ENCODE results near the gene SFRP2.

SFRP2 gene

GRCh38 chr4:153773236-153773690 is 15.6 kb downstream of the SFRP2 start:
- no peak for DNase-seq (ENCODE audit: low read depth in 2 of 3, low spot score in 1 of 3)

- DNase-seq (ENCODE audit: low read depth in 2 of 3, low spot score in 1 of 3): no peak
Measured at GRCh38 chr4:153771046-153771445, 17.8 kb downstream of the SFRP2 start.

DNA sequence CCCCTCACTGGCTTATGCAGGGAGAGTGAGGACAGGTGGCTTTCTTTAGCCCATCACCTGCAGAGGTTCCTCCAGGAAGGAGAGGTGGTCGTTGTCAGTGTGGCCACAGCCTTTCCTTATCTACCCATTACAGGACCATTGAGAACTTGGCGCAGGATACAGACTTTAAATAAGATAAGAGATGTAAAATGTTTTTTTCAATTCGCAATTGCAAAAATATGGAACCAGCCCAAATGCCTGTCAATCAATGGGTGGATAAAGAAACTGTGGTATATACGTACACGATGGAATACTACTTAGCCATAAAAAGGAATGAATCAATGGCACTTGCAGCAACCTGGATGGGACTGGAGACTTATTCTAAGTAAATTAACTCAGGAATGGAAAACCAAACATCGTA is 22.1 kb downstream of the SFRP2 start:
- DNase-seq (ENCODE audit: low read depth in 2 of 3, low spot score in 1 of 3): no peak

DNA sequence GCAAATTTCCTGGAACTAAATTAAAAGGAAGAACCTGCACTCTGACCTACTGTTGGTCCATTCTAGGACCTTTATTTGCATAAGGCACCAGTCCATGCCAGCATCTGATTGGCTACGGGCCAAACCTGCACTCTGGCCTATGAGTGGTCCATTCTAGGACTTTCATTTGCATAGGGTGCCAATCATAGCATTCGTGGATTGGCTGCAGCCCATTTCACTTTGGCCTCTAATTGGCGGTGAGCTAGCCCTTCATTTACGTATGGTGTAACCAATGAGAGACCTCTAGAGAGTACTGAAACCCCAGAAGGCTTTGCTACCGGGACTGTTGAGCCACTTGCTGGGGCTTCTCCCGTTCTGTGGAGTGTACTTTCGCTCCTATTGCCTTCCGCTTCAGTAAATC is 23.0 kb downstream of the SFRP2 start:
- DNase-seq (ENCODE audit: low read depth in 2 of 3, low spot score in 1 of 3): no peak

DNA sequence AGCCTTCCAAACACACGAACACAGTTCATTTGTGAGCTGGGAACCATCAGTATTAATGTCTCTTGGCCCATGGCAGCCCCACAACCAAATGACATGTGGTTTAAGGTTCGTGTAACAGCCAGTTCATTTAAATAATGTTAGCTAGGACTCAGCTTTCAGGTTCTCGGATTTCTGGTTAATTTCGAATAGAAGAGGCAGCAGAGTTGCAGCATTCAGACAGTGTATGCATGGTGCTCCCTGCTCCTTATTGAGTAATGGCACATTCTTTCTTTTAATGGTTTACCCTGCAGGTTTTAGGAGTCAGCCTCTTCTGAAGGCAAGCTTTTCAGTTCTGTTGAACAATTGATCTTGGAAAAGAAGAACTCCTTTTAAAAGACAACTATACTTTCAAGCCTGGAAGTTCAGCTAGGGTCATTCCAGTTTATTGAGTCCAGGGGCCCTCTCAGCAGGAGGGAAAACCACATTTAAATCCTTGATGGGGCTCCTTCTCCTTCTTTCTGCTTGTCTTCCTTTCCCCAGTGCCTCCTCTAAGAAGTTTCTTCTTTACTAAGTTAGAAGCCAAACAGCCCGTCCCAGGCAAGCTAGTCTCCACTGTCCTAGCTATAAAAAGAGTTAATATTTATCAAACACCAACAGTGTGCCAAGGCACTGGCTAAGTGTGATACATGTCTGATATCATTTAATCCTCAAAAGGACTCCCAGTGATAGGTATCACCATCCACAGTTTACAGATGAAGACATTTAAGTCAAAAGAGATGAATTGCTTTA is 24.1 kb downstream of the SFRP2 start:
- no peak for DNase-seq (ENCODE audit: low read depth in 2 of 3, low spot score in 1 of 3)

DNA sequence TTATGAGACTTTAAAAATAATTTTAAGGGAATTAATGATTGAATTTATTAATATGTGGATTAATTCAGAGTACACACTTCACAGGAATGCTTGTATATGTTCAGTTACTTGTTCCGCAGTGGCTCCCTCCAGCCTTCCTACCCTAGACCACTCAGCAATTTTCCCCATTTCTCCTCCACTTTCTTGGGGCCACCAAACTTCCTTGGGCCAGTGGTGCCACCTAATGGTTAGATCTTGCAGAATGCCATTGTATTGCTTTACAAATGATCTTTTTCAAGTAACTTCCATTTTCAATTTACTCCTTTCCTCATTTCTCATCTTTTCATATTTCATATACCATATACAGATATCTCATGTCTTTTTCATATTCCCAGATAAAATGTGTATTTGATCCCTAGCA is 25.5 kb downstream of the SFRP2 start:
- no peak for DNase-seq (ENCODE audit: low read depth in 2 of 3, low spot score in 1 of 3)

GRCh38 chr4:153759407-153760316 is 29.2 kb downstream of the SFRP2 start, which contains the start of gene RNF175:
TSS of gene RNF175 (minus strand) at chr4:153760024. CDS start at chr4:153759862, 162 bp downstream.
- DNase-seq (ENCODE audit: low read depth in 2 of 3, low spot score in 1 of 3): no peak

- no peak for DNase-seq (ENCODE audit: low read depth in 2 of 3, low spot score in 1 of 3)
Measured at GRCh38 chr4:153758688-153759406, 30.0 kb downstream of the SFRP2 start.

DNA sequence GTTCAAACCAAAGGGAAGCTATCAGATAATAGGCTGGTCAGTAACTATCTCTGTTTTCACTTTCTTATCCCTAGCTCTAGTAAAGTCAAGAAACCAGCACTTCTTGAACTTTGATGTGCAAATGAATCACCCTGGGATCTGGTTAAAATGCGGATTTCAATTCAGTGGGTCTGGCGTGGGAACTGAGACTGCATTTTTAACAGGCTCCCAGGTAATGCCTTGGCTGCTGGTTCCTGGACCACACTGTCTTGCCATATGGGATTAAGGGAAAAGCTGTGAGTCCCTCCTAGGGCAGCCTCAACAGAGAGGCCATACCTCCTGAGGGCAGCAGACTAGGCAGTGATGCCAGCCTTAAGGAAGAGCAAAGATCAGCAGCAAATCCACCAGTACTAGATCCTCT is 30.7 kb downstream of the SFRP2 start:
- DNase-seq (ENCODE audit: low read depth in 2 of 3, low spot score in 1 of 3): no peak

DNA sequence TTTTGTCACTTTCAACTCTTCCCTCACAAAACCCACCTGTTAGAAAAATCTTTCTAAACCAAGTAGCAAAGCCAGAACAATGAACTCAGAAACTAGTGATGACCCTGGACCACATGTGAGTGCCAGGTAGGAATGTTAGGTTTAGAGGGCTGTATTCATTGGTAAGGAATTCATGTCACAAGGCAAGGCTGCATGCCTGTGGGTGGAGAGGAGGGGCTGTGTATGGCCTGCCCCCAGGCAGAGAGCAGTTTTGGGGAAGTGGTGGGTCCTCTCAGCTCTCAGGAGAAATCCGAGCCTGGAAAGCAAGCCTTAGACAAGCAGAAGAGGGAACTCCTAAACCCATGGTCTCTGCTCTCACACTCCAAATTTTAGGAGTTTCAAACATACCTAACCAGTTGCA is 31.5 kb downstream of the SFRP2 start:
- no peak for DNase-seq (ENCODE audit: low read depth in 2 of 3, low spot score in 1 of 3)

DNA sequence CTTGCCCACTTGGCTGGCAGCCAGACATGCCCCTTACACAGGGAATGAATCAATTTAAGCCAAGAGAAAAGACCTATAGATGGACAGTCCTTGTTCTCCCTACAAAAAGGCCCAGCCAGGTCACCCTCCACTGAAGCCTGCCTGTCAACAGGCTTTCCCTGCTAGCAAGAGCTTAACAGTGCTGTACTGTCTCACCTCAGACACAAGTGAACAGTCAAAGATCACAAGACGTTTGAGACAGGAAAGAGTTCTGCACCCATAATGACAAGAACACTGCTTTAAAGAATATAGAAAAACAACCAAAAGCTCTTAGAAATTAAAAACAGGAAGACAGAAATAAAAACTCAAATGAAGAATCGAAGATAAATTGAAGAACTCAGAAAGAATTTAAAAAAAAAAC is 33.7 kb downstream of the SFRP2 start:
- DNase-seq (ENCODE audit: low read depth in 2 of 3, low spot score in 1 of 3): no peak

DNA sequence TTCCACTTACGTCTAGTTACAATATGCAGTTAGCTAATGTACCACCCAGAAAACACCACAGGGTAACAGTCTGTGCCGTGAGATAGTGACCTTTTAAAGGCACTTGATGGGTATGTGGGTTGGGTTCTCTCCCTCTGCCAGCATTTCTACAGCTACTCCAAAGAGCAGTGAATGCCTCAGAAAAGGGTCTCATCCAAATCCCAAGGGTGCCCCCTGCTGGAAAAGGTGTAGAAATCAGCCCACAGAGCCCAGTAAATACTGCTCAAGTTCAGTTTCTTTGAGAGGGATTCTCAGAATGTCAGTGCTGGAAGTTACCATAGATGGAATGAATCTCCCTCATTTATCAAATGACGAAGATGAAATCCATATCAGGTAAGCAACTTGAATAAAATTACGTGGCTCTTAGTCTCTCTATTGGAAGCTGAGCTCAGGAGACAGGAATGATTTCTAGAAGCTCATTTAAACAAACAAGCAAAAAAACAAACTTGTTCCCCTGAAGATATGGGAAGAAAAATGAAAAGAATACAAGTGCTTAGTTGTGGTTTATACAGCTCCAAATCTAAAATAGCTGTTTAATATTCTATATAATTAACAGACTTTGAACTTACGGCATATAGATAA is 38.6 kb downstream of the SFRP2 start:
- DNase-seq (ENCODE audit: low read depth in 2 of 3, low spot score in 1 of 3): peak; percentile 43 to 78 (median 54)

- no peak for DNase-seq (ENCODE audit: low read depth in 2 of 3, low spot score in 1 of 3)
Measured at GRCh38 chr4:153748378-153748777, 40.5 kb downstream of the SFRP2 start.

- no peak for DNase-seq (ENCODE audit: low read depth in 2 of 3, low spot score in 1 of 3)
Measured at GRCh38 chr4:153747406-153747955, 41.4 kb downstream of the SFRP2 start.

DNA sequence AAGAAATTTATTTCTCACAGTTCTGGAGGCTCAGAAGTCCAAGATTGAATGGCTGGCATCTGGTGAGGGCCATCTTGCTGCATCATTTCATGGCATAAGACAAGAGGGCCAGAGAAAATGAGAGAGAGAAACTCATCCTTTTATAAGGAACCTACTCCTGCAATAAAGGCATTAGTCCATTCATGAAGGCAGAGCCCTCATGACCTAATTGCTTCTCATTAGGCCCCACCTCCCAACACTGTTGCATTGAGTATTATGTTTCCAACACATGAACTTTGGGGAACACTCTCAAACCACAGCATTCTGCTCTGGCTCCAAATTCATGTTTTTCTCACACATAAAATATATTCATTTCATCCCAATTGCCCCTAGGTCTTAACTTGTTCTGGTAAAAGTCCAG is 43.2 kb downstream of the SFRP2 start:
- no peak for DNase-seq (ENCODE audit: low read depth in 2 of 3, low spot score in 1 of 3)

GRCh38 chr4:153741541-153741940 is 47.3 kb downstream of the SFRP2 start:
- DNase-seq (ENCODE audit: low read depth in 2 of 3, low spot score in 1 of 3): no peak

DNA sequence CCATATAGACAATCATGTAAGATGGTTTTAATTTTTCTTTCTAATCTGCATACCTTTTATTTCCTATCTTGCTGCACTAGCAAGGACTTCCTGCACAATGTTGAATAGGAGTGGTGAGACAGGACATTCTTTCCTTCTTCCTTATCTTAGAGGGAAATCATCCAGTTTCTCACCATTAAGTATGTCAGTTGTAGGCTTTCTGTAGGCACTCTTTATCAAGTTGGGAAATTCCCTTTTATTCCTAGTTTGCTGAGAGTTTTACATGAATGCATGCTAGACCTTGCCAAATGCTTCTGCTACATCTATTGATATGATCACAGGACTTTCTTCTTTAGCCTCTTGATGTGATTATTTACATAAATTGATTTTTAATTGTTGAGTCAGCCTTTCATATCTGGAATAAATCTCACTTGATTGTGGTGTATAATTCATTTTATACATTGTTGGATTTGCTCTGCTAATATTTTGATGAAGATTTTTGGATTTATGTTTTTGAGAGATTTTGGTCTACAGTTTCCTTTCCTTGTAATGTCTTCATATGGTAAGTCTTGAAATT is 52.9 kb downstream of the SFRP2 start:
- no peak for DNase-seq (ENCODE audit: low read depth in 2 of 3, low spot score in 1 of 3)

DNA sequence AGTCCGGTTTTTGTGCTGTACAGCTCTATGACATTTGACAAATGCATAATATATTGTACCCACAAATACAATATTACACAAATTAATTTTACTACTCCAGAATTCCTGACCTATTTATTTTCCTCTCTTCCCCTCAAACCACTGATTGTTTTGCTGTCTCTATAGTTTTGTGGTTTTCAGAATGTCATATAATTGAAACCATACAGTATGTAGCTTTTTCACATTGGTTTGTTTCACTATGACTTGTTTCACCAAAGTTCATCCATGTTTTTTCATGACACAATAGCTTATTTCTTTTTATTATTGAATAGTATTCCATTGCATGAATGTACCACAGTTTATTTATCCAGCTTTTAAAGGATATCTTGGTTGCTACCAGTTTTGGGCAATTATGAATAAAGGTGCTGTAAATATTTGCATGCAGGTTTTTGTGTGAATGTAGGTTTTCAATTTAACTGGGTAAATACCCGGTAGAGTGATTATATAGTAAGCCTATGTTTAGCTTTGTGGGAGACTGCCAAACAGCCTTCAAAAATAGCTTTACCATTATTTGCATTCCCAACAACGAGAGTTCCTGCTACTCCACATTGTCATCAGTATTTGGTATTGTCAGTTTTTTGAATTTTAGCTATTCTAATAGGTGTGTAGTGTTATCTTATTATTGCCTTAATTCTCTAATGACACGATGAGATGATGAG is 55.0 kb downstream of the SFRP2 start:
- no peak for DNase-seq (ENCODE audit: low read depth in 2 of 3, low spot score in 1 of 3)

DNA sequence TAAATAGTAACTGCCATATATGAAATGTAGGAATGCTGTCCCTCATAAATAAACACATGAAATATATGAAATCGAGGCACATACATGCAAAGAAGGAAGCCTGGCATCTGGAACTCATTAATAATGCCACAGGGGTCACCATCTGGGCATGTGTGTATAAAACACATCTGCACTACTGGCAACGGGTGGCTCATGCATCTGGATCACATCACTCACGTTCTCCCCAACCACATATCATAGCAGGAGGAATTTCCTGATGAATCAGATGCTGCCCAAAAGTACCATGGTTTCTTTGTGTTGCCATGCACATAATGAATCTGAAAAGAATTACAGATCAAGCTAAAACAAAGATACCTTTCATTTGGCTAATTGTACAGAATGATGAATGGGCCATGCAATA is 57.6 kb downstream of the SFRP2 start:
- DNase-seq (ENCODE audit: low read depth in 2 of 3, low spot score in 1 of 3): no peak

Data from stimulated activated CD4-positive, alpha-beta T cell treated with anti-CD3 and anti-CD28 coated beads, Interleukin-12 subunit alpha, Interleukin-12 subunit beta, amount 100 ng/mL, for 48 hours (primary cell).